ENCODE results near the gene LRCH1.
"Not testable (repeated sequence)": the region's sequence is repeated elsewhere in the genome, so short reads cannot be mapped to it uniquely, and the experiment has no call there.

The LRCH1 gene, protein sequence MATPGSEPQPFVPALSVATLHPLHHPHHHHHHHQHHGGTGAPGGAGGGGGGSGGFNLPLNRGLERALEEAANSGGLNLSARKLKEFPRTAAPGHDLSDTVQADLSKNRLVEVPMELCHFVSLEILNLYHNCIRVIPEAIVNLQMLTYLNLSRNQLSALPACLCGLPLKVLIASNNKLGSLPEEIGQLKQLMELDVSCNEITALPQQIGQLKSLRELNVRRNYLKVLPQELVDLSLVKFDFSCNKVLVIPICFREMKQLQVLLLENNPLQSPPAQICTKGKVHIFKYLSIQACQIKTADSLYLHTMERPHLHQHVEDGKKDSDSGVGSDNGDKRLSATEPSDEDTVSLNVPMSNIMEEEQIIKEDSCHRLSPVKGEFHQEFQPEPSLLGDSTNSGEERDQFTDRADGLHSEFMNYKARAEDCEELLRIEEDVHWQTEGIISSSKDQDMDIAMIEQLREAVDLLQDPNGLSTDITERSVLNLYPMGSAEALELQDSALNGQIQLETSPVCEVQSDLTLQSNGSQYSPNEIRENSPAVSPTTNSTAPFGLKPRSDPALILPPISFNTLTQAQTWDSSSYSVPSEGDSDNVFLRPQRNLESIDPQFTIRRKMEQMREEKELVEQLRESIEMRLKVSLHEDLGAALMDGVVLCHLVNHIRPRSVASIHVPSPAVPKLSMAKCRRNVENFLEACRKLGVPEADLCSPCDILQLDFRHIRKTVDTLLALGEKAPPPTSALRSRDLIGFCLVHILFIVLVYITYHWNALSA

DNA sequence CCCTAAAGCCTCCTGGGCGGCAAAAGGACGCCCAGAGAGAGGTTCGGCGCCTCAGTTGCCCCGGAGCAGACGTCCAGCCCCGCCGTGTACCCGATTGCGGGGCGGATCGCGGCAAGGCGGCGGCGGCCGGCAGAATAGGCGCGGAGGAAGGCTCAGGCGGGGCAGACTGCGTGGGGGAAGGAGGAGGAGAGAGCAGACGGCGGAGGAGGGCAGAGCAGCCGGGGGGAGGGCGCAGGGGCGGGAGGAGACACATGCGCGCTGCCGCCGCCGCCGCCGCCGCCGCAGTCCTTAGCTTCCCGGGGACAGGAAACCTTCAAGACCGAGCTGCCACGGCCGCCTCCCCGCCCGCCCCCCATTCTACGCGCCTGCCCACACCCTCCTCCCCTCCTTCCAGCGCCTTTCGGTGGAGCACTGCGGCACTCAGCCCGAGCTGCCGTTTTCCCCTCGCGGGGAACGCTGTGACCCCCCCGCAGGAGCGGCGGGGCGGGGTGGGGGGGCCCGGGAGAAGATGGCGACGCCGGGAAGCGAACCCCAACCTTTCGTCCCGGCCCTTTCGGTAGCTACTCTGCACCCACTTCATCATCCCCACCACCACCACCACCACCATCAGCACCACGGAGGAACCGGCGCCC is at the start of gene LRCH1:
TSS of gene LRCH1 (plus strand) at position 282 of the 632 bp plus-strand sequence. CDS start at position 509, 227 bp downstream.
- in situ Hi-C loops (cut with MboI; ENCODE audit: low sequenced_read_pairs), result no loop called here

GRCh38 chr13:46504036-46504435 is 48.9 kb upstream of the LRCH1 start:
- in situ Hi-C loops (cut with MboI; ENCODE audit: low sequenced_read_pairs), result no loop called here

- in situ Hi-C loops (cut with MboI; ENCODE audit: low sequenced_read_pairs), result no loop called here
Measured at GRCh38 chr13:46507981-46508380, 45.0 kb upstream of the LRCH1 start.

- in situ Hi-C loops (cut with MboI; ENCODE audit: low sequenced_read_pairs), result no loop called here
Measured at GRCh38 chr13:46509981-46510380, 43.0 kb upstream of the LRCH1 start.

GRCh38 chr13:46515803-46516202 is 37.2 kb upstream of the LRCH1 start:
- in situ Hi-C loops (cut with MboI; ENCODE audit: low sequenced_read_pairs), result no loop called here

- in situ Hi-C loops (cut with MboI; ENCODE audit: low sequenced_read_pairs), result no loop called here
Measured at GRCh38 chr13:46516599-46517338, 36.2 kb upstream of the LRCH1 start.

- in situ Hi-C loops (cut with MboI; ENCODE audit: low sequenced_read_pairs), result not testable (repeated sequence)
Measured at GRCh38 chr13:46517748-46518147, 35.2 kb upstream of the LRCH1 start.

GRCh38 chr13:46519182-46519581 is 33.8 kb upstream of the LRCH1 start:
- in situ Hi-C loops (cut with MboI; ENCODE audit: low sequenced_read_pairs), result no loop called here

DNA sequence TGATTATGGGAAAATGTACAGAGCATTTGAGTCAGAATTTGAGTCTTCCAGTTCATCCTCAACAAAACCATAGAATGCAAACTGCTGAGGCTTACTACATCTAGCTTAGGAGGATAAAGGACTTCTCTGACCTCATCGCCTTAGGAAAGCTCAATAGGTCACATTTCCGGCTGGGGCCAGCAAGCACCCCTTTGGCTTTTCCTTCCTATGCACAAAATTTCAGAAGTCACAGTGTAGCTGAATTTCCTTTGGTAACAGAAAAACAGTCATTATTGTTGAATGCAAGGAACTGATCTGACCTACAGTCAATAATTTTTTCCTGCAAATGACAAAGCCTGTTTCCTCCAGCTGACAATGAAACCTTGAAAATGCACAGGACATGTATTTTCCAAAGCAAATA is 32.8 kb upstream of the LRCH1 start:
- in situ Hi-C loops (cut with MboI; ENCODE audit: low sequenced_read_pairs), result no loop called here

DNA sequence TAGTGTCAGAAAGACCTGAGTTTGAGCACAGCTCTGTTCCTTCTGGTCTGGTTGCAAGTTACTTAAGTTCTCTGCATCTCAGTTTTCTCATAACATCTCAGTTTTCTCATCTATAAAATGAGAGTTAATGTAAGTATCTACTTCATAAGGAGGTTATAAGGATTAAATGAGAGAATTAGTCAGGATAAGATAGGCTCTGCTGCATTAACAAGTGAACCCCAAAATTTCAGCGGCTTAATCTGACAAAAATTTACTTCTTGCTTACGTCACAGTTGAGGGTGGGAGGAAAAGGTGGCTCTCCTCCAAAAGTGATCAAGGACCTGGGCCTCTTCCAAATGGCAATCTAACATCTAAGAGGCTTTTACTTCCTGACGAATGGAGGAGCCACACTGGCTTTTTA is 31.5 kb upstream of the LRCH1 start:
- in situ Hi-C loops (cut with MboI; ENCODE audit: low sequenced_read_pairs), result no loop called here

DNA sequence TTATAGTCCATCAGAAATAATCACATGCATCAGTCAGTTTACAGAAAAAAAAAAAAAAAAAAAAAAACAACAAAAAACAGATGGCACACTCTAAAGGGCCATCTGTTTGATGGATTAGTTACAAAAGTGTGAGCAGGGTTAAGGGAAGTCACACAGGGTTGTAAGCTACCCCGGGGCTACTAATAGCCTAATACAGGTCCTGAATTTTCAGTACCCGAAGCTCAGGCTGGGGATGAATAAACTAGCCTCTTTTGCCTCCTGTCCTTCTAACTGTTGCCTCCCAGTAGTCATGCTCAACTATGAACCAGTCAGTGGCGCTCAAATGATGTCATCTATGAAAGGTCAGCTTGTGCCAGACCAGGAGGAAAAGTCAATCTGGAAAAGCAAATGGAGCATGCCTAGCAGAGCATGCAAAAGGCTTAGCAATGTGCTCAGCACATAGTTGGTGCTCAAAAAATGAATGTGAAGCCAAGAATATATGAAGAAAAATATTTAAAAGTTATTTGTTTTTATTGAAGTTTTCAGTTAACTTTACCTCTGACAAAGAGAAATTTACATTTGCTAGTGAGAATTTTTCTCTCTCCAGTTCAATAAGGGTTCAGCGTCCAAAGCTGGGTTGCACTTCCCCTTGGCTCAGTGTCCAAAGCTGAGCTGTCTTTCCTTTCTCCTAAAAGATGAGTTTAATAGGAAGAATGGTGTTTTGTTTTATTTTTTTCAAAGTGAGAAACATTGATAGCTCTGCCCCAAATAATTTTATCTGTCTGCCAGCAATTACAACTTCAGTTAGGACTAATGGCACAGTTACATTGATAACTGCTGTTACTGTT is 30.8 kb upstream of the LRCH1 start:
- in situ Hi-C loops (cut with MboI; ENCODE audit: low sequenced_read_pairs), result no loop called here

DNA sequence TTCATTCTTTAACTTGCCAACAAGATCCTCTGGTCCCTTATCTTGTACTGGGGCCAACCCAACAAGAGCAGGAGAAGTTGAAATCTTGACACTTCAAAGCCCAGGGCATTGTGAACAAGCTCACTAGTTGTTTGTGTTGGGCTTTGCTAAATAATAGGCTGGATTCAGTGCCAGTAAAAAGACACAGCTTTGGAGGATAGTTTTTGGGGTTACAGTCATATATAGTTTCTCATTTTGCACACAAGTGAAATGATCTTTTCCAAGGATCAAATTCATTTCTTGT is 30.3 kb upstream of the LRCH1 start:
- in situ Hi-C loops (cut with MboI; ENCODE audit: low sequenced_read_pairs), result no loop called here

- in situ Hi-C loops (cut with MboI; ENCODE audit: low sequenced_read_pairs), result no loop called here
Measured at GRCh38 chr13:46523972-46524752, 28.8 kb upstream of the LRCH1 start.

GRCh38 chr13:46526100-46526735 is 26.8 kb upstream of the LRCH1 start:
- in situ Hi-C loops (cut with MboI; ENCODE audit: low sequenced_read_pairs), result loop anchor here (25.0 kb wide), 1 partner anchor 186 kb away; no protein-coding TSS in a partner anchor

GRCh38 chr13:46526740-46527139 is 26.2 kb upstream of the LRCH1 start:
- in situ Hi-C loops (cut with MboI; ENCODE audit: low sequenced_read_pairs), result loop anchor here (25.0 kb wide), 1 partner anchor 186 kb away; no protein-coding TSS in a partner anchor

DNA sequence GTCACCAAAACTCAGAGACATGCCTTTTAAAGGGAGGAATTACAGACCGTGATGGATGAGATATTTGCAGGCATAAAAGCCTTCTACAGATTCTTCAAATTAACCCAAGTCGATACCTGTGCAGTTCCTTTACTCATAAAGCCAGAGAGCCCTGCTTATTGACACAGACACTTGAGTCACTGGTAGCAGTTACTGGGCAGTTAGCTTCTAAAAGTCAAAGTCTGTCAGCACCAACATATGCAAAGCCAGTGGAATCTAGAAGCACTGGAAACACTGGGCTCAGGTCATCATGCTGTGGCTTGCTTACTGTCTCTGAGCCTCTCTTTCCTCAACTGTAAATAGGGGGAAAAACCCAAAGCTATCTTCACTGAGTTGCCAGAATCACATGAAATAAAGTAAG is 25.7 kb upstream of the LRCH1 start:
- in situ Hi-C loops (cut with MboI; ENCODE audit: low sequenced_read_pairs), result loop anchor here (25.0 kb wide), 1 partner anchor 185 kb away; no protein-coding TSS in a partner anchor

- in situ Hi-C loops (cut with MboI; ENCODE audit: low sequenced_read_pairs), result loop anchor here (25.0 kb wide), 1 partner anchor 183 kb away; no protein-coding TSS in a partner anchor
Measured at GRCh38 chr13:46529216-46529919, 23.6 kb upstream of the LRCH1 start.

Measured in HL-60/S4 treated with retinoic acid at 250 ng/mL for 4 days and 3 days (cell line).